ENCODE data around the gene TOMM40. TPM values are rescaled to one million over a fixed set of nuclear protein-coding genes. Genes with fewer than 3 reads are reported as not detected.

Gene TOMM40
- total and polyA plus RNA-seq, 2 of the 13 experiments (the other 11 are each of a cell fraction or from before 2014, with no cell fraction given): 72.0 to 110 TPM

DNA sequence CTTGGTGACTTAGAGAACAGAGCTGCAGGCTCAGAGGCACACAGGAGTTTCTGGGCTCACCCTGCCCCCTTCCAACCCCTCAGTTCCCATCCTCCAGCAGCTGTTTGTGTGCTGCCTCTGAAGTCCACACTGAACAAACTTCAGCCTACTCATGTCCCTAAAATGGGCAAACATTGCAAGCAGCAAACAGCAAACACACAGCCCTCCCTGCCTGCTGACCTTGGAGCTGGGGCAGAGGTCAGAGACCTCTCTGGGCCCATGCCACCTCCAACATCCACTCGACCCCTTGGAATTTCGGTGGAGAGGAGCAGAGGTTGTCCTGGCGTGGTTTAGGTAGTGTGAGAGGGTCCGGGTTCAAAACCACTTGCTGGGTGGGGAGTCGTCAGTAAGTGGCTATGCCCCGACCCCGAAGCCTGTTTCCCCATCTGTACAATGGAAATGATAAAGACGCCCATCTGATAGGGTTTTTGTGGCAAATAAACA lies 33.2 kb downstream of the TOMM40 start (continued):
- TF ChIP-seq, protein P1, sequence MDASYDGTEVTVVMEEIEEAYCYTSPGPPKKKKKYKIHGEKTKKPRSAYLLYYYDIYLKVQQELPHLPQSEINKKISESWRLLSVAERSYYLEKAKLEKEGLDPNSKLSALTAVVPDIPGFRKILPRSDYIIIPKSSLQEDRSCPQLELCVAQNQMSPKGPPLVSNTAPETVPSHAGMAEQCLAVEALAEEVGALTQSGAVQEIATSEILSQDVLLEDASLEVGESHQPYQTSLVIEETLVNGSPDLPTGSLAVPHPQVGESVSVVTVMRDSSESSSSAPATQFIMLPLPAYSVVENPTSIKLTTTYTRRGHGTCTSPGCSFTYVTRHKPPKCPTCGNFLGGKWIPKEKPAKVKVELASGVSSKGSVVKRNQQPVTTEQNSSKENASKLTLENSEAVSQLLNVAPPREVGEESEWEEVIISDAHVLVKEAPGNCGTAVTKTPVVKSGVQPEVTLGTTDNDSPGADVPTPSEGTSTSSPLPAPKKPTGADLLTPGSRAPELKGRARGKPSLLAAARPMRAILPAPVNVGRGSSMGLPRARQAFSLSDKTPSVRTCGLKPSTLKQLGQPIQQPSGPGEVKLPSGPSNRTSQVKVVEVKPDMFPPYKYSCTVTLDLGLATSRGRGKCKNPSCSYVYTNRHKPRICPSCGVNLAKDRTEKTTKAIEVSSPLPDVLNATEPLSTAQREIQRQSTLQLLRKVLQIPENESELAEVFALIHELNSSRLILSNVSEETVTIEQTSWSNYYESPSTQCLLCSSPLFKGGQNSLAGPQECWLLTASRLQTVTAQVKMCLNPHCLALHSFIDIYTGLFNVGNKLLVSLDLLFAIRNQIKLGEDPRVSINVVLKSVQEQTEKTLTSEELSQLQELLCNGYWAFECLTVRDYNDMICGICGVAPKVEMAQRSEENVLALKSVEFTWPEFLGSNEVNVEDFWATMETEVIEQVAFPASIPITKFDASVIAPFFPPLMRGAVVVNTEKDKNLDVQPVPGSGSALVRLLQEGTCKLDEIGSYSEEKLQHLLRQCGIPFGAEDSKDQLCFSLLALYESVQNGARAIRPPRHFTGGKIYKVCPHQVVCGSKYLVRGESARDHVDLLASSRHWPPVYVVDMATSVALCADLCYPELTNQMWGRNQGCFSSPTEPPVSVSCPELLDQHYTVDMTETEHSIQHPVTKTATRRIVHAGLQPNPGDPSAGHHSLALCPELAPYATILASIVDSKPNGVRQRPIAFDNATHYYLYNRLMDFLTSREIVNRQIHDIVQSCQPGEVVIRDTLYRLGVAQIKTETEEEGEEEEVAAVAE (CRISPR knock-in tag; IDR thresholded peaks at IDR 0.05; ENCODE audit: borderline replicate concordance): 0 out of 2 replicates have a peak, but pooled peaks have one; percentile 60
- TF ChIP-seq KDM4B (CRISPR knock-in tag; IDR thresholded peaks at IDR 0.05) (peak; percentile 94), ZNF780A (CRISPR knock-in tag; IDR thresholded peaks at IDR 0.05) (no peak), FOXP1 (IDR thresholded peaks at IDR 0.05) (0 out of 2 replicates have a peak, but pooled peaks have one; percentile 42), FOXP1 (CRISPR knock-in tag; IDR thresholded peaks at IDR 0.05) (peak; percentile 99), ZBTB1 (CRISPR knock-in tag; IDR thresholded peaks at IDR 0.05; ENCODE audit: borderline replicate concordance) (no peak), FOXA1 (IDR thresholded peaks at IDR 0.05) (peak; percentile 67; the same call in 1 of the 2 replicates), FOXA1 (CRISPR knock-in tag; IDR thresholded peaks at IDR 0.05) (peak; percentile 97), JUND (CRISPR knock-in tag; IDR thresholded peaks at IDR 0.05) (peak; percentile 96), ZNF124 (CRISPR knock-in tag; IDR thresholded peaks at IDR 0.05) (no peak), EHMT2 (IDR thresholded peaks at IDR 0.05; ENCODE audit: borderline replicate concordance, low read depth, low read length) (no peak)
- TF ChIP-seq, protein P2, sequence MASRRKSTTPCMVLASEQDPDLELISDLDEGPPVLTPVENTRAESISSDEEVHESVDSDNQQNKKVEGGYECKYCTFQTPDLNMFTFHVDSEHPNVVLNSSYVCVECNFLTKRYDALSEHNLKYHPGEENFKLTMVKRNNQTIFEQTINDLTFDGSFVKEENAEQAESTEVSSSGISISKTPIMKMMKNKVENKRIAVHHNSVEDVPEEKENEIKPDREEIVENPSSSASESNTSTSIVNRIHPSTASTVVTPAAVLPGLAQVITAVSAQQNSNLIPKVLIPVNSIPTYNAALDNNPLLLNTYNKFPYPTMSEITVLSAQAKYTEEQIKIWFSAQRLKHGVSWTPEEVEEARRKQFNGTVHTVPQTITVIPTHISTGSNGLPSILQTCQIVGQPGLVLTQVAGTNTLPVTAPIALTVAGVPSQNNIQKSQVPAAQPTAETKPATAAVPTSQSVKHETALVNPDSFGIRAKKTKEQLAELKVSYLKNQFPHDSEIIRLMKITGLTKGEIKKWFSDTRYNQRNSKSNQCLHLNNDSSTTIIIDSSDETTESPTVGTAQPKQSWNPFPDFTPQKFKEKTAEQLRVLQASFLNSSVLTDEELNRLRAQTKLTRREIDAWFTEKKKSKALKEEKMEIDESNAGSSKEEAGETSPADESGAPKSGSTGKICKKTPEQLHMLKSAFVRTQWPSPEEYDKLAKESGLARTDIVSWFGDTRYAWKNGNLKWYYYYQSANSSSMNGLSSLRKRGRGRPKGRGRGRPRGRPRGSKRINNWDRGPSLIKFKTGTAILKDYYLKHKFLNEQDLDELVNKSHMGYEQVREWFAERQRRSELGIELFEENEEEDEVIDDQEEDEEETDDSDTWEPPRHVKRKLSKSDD (CRISPR knock-in tag; IDR thresholded peaks at IDR 0.05; ENCODE audit: low read depth): peak; percentile 94
- TF ChIP-seq, protein P3, sequence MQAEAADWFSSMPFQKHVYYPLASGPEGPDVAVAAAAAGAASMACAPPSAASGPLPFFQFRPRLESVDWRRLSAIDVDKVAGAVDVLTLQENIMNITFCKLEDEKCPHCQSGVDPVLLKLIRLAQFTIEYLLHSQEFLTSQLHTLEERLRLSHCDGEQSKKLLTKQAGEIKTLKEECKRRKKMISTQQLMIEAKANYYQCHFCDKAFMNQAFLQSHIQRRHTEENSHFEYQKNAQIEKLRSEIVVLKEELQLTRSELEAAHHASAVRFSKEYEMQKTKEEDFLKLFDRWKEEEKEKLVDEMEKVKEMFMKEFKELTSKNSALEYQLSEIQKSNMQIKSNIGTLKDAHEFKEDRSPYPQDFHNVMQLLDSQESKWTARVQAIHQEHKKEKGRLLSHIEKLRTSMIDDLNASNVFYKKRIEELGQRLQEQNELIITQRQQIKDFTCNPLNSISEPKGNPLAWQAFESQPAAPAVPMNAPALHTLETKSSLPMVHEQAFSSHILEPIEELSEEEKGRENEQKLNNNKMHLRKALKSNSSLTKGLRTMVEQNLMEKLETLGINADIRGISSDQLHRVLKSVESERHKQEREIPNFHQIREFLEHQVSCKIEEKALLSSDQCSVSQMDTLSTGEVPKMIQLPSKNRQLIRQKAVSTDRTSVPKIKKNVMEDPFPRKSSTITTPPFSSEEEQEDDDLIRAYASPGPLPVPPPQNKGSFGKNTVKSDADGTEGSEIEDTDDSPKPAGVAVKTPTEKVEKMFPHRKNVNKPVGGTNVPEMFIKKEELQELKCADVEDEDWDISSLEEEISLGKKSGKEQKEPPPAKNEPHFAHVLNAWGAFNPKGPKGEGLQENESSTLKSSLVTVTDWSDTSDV (CRISPR knock-in tag; IDR thresholded peaks at IDR 0.05): no peak
- TF ChIP-seq, protein P4, sequence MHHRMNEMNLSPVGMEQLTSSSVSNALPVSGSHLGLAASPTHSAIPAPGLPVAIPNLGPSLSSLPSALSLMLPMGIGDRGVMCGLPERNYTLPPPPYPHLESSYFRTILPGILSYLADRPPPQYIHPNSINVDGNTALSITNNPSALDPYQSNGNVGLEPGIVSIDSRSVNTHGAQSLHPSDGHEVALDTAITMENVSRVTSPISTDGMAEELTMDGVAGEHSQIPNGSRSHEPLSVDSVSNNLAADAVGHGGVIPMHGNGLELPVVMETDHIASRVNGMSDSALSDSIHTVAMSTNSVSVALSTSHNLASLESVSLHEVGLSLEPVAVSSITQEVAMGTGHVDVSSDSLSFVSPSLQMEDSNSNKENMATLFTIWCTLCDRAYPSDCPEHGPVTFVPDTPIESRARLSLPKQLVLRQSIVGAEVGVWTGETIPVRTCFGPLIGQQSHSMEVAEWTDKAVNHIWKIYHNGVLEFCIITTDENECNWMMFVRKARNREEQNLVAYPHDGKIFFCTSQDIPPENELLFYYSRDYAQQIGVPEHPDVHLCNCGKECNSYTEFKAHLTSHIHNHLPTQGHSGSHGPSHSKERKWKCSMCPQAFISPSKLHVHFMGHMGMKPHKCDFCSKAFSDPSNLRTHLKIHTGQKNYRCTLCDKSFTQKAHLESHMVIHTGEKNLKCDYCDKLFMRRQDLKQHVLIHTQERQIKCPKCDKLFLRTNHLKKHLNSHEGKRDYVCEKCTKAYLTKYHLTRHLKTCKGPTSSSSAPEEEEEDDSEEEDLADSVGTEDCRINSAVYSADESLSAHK (CRISPR knock-in tag; IDR thresholded peaks at IDR 0.05; ENCODE audit: borderline replicate concordance): no peak
- TF ChIP-seq, protein P5, sequence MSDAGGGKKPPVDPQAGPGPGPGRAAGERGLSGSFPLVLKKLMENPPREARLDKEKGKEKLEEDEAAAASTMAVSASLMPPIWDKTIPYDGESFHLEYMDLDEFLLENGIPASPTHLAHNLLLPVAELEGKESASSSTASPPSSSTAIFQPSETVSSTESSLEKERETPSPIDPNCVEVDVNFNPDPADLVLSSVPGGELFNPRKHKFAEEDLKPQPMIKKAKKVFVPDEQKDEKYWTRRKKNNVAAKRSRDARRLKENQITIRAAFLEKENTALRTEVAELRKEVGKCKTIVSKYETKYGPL (CRISPR knock-in tag; IDR thresholded peaks at IDR 0.05): no peak
- TF ChIP-seq, protein P6, sequence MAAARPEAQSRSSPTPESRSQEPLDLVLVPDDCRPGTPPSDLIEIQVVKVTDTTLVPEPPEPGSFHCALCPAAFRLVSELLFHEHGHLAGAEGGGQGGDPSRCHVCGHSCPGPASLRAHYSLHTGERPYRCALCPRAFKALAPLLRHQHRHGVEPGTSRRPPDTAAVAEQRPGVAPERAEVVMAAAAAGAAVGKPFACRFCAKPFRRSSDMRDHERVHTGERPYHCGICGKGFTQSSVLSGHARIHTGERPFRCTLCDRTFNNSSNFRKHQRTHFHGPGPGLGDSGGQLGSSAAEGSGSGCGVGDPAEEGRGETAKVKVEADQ (CRISPR knock-in tag; IDR thresholded peaks at IDR 0.05; ENCODE audit: borderline replicate concordance): peak; percentile 85; the same call in 1 of the 2 replicates

Measured in HepG2 (cell line).